ENCODE measurements around the gene XPR1.

The XPR1 gene

GRCh38 chr1:180838535-180838934 lies 206.7 kb downstream of the XPR1 start:
- no peak for DNase-seq (ENCODE audit: low read depth, low spot score)

- no peak for DNase-seq (ENCODE audit: low read depth, low spot score)
Observed at GRCh38 chr1:180839547-180839946, 207.7 kb downstream of the XPR1 start.

- DNase-seq (ENCODE audit: low read depth, low spot score) = peak; percentile 15
Observed at GRCh38 chr1:180841415-180841814, 209.6 kb downstream of the XPR1 start.

GRCh38 chr1:180842052-180842451 lies 210.2 kb downstream of the XPR1 start:
- peak; percentile 77 for DNase-seq (ENCODE audit: low read depth, low spot score)

- peak; percentile 52 for DNase-seq (ENCODE audit: low read depth, low spot score)
Observed at GRCh38 chr1:180842491-180843275, 210.9 kb downstream of the XPR1 start.

- no peak for DNase-seq (ENCODE audit: low read depth, low spot score)
Observed at GRCh38 chr1:180845352-180845751, 213.5 kb downstream of the XPR1 start.

- DNase-seq (ENCODE audit: low read depth, low spot score) = no peak
Observed at GRCh38 chr1:180848191-180848590, 216.4 kb downstream of the XPR1 start.

GRCh38 chr1:180849031-180849775 lies 217.4 kb downstream of the XPR1 start:
- DNase-seq (ENCODE audit: low read depth, low spot score) = no peak

- DNase-seq (ENCODE audit: low read depth, low spot score) = no peak
Observed at GRCh38 chr1:180851995-180852887, 220.4 kb downstream of the XPR1 start.

GRCh38 chr1:180854001-180854400 lies 222.2 kb downstream of the XPR1 start:
- no peak for DNase-seq (ENCODE audit: low read depth, low spot score)

- peak; percentile 61 for DNase-seq (ENCODE audit: low read depth, low spot score)
Observed at GRCh38 chr1:180854456-180854855, 222.6 kb downstream of the XPR1 start.

- peak; percentile 15 for DNase-seq (ENCODE audit: low read depth, low spot score)
Observed at GRCh38 chr1:180857947-180858725, 226.3 kb downstream of the XPR1 start.

GRCh38 chr1:180859306-180859705 lies 227.5 kb downstream of the XPR1 start:
- no peak for DNase-seq (ENCODE audit: low read depth, low spot score)

GRCh38 chr1:180860535-180860934 lies 228.7 kb downstream of the XPR1 start:
- DNase-seq (ENCODE audit: low read depth, low spot score) = no peak

GRCh38 chr1:180862305-180862704 lies 230.5 kb downstream of the XPR1 start:
- no peak for DNase-seq (ENCODE audit: low read depth, low spot score)

GRCh38 chr1:180863158-180863775 lies 231.4 kb downstream of the XPR1 start:
- peak; percentile 78 for DNase-seq (ENCODE audit: low read depth, low spot score)

- DNase-seq (ENCODE audit: low read depth, low spot score) = peak; percentile 66
Observed at GRCh38 chr1:180881806-180882509, 250.1 kb downstream of the XPR1 start.

- DNase-seq (ENCODE audit: low read depth, low spot score) = no peak
Observed at GRCh38 chr1:180884588-180885300, 252.9 kb downstream of the XPR1 start.

GRCh38 chr1:180886338-180886737 lies 254.5 kb downstream of the XPR1 start:
- no peak for DNase-seq (ENCODE audit: low read depth, low spot score)
